Stomach (tissue), 4 donors: ENCODE measurements around the gene ULK1.

Source experiments
- CTCF ChIP-seq, 7 experiments: fragments of 450-650 bp in 4 of 7; fragments of 200-600 bp in 3 of 7; sonication (generic) in 3 of 7; IDR thresholded peaks; one replicate each; pipeline ENCODE4 v1.5.1; 2016 to 2019; ENCODE audit warnings: antibody characterized with exemption in 7 of 7, control low read depth in 2 of 7, mild to moderate bottlenecking in 1 of 7
- EP300 ChIP-seq: sonication (generic); formaldehyde crosslinking; IDR thresholded peaks from one replicate; pipeline ENCODE4 v1.6.1; 2017; ENCODE audit warnings: antibody characterized with exemption
- POLR2A ChIP-seq, 4 donors: fragments of 450-650 bp; IDR thresholded peaks; one replicate each; pipeline ENCODE4 v1.6.1; 2016; ENCODE audit warnings: antibody characterized with exemption in 4 of 4, control low read depth in 2 of 4, mild to moderate bottlenecking in 1 of 4, moderate library complexity in 1 of 4
- POLR2AphosphoS5 ChIP-seq, 3 donors: sonication (generic); formaldehyde crosslinking; IDR thresholded peaks; one replicate each; pipeline ENCODE4 v1.6.1; 2016; ENCODE audit warnings: antibody characterized with exemption in 3 of 3

- TF ChIP-seq POLR2A (IDR thresholded peaks at IDR 0.05) (no peak), EP300 (no peak), CTCF (IDR thresholded peaks at IDR 0.05) (no peak), POLR2AphosphoS5 (IDR thresholded peaks at IDR 0.05) (no peak)
Measured at GRCh38 chr12:131849700-131850553, 44.5 kb upstream of the ULK1 start.
